HEK293T (cell line): ENCODE data around the gene PIEZO1.

ENCODE experiments used
- CTCF ChIA-PET: fragments of 350-600 bp; formaldehyde crosslinking; extraction: SDS; loops from one replicate; lab custom pipeline; 2021; ENCODE audit warnings: antibody characterized with exemption, inconsistent platforms; lab: Yijun Ruan, JAX
- POLR2A ChIA-PET: fragments of 350-600 bp; formaldehyde crosslinking; extraction: SDS; loops from one replicate; lab custom pipeline; 2020; ENCODE audit warnings: antibody characterized with exemption, inconsistent platforms; lab: Yijun Ruan, JAX
- DNase-seq: peaks from one replicate; pipeline ENCODE4 v3.0.0; 2012; ENCODE audit warnings: mixed read lengths; ENCODE audit errors: extremely low spot score
- ARNT ChIP-seq: fragments of 450-650 bp; IDR thresholded peaks from 2 replicates; pipeline ENCODE4 v1.6.1; 2017; ENCODE audit warnings: mild to moderate bottlenecking
- BHLHE40 ChIP-seq: fragments of 450-650 bp; IDR thresholded peaks from 2 replicates; pipeline ENCODE4 v1.6.1; 2016; ENCODE audit warnings: mild to moderate bottlenecking, moderate library complexity, borderline replicate concordance
- CTBP1 ChIP-seq: fragments of 450-650 bp; IDR thresholded peaks from 2 replicates; pipeline ENCODE4 v1.6.1; 2016; ENCODE audit warnings: borderline replicate concordance
- ELF4 ChIP-seq: fragments of 450-650 bp; IDR thresholded peaks from 2 replicates; pipeline ENCODE4 v1.6.1; 2017; ENCODE audit warnings: antibody characterized with exemption
- FOXA1 ChIP-seq: fragments of 450-650 bp; IDR thresholded peaks from 2 replicates; pipeline ENCODE4 v1.6.1; 2016; ENCODE audit warnings: mild to moderate bottlenecking
- FOXK2 ChIP-seq: fragments of 450-650 bp; IDR thresholded peaks from 2 replicates; pipeline ENCODE4 v1.6.1; 2016; ENCODE audit warnings: mild to moderate bottlenecking
- FOXM1 ChIP-seq: fragments of 450-650 bp; IDR thresholded peaks from 2 replicates; pipeline ENCODE4 v1.6.1; 2017; ENCODE audit warnings: mild to moderate bottlenecking, borderline replicate concordance
- HDGF ChIP-seq: fragments of 450-650 bp; IDR thresholded peaks from 2 replicates; pipeline ENCODE4 v1.6.1; 2017; ENCODE audit warnings: antibody characterized with exemption, borderline replicate concordance
- L3MBTL2 ChIP-seq: fragments of 450-650 bp; conservative IDR thresholded peaks from 2 replicates; pipeline ENCODE4 v1.6.1; 2016; ENCODE audit warnings: mild to moderate bottlenecking
- LEF1 ChIP-seq: fragments of 450-650 bp; IDR thresholded peaks from 2 replicates; pipeline ENCODE4 v1.6.1; 2017; ENCODE audit warnings: mild to moderate bottlenecking, borderline replicate concordance
- NFRKB ChIP-seq: fragments of 450-650 bp; IDR thresholded peaks from 2 replicates; pipeline ENCODE4 v1.6.1; 2016; ENCODE audit warnings: mild to moderate bottlenecking, moderate library complexity
- SP1 ChIP-seq: fragments of 450-650 bp; IDR thresholded peaks from 2 replicates; pipeline ENCODE4 v1.6.1; 2017
- SUZ12 ChIP-seq: fragments of 450-650 bp; IDR thresholded peaks from 2 replicates; pipeline ENCODE4 v1.6.1; 2016; ENCODE audit warnings: mild to moderate bottlenecking
- TARDBP ChIP-seq: fragments of 450-650 bp; IDR thresholded peaks from 2 replicates; pipeline ENCODE4 v1.6.1; 2016
- ZNF384 ChIP-seq: fragments of 450-650 bp; IDR thresholded peaks from 2 replicates; pipeline ENCODE4 v1.6.1; 2016
- TF ChIP-seq, protein P1 (sequence below): fragments of 450-650 bp; IDR thresholded peaks from 2 replicates; pipeline ENCODE4 v1.6.1; 2016

PIEZO1 gene

DNA sequence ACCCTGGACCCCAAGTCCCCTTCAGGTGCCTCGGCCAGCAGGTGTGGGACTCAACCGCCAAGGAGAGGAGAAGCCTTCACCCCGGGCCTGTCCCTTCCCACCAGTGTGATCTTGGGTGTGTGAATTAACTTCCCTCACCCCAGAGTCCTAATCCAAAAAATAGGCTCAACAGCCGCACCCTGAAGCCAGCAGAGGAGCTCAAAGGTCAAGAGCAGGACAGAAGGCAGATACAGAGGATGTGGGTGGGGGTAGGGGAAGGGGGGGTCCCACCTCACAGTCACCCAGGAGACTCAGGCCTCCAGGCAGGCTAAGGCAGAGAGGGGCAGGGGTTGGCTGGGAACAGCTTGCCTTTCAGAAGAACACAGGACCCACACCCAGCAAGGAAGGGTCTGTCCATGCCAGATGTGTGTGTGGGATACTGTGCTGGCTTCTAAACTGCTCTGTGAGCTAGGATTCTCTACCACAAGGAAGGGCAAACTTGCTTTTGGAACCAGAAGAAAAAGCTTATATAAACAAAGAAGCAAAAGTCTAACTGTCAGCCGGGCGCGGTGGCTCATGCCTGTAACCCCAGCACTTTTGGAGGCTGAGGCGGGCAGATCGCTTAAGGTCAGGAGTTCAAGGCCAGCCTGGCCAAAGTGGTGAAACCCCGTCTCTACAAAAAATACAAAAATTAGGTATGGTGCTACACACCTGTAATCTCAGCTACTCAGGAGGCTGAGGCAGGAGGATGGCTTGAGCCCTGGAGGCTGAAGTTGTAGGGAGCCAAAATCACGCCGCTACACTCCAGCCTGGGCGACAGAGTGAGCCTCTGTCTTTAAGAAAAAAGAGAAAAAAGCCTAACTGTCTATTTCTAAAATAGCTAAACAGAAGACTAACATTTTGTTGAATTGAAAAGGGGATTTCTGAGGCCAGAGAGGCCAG, 4.6 kb downstream of the PIEZO1 start:
- TF ChIP-seq ZNF384 (no peak), FOXA1 (no peak), HDGF (no peak), L3MBTL2 (no peak), FOXM1 (no peak), NFRKB (no peak), SP1 (no peak), BHLHE40 (no peak), ELF4 (no peak), TARDBP (no peak), CTBP1 (no peak), ARNT (no peak), LEF1 (no peak), SUZ12 (no peak)
- TF ChIP-seq, protein P1, sequence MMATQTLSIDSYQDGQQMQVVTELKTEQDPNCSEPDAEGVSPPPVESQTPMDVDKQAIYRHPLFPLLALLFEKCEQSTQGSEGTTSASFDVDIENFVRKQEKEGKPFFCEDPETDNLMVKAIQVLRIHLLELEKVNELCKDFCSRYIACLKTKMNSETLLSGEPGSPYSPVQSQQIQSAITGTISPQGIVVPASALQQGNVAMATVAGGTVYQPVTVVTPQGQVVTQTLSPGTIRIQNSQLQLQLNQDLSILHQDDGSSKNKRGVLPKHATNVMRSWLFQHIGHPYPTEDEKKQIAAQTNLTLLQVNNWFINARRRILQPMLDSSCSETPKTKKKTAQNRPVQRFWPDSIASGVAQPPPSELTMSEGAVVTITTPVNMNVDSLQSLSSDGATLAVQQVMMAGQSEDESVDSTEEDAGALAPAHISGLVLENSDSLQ, result no peak
- ChIA-PET POLR2A (interaction anchor here (0.7 to 4.5 kb wide), 7 partner anchors 8 to 29 kb away, joined by 3 to 30 read pairs (median 4); no protein-coding TSS in a partner anchor), CTCF (interaction anchor here (1.4 kb wide), 1 partner anchor 37 kb away, joined by 4 read pairs; no protein-coding TSS in a partner anchor)
- no peak for DNase-seq

DNA sequence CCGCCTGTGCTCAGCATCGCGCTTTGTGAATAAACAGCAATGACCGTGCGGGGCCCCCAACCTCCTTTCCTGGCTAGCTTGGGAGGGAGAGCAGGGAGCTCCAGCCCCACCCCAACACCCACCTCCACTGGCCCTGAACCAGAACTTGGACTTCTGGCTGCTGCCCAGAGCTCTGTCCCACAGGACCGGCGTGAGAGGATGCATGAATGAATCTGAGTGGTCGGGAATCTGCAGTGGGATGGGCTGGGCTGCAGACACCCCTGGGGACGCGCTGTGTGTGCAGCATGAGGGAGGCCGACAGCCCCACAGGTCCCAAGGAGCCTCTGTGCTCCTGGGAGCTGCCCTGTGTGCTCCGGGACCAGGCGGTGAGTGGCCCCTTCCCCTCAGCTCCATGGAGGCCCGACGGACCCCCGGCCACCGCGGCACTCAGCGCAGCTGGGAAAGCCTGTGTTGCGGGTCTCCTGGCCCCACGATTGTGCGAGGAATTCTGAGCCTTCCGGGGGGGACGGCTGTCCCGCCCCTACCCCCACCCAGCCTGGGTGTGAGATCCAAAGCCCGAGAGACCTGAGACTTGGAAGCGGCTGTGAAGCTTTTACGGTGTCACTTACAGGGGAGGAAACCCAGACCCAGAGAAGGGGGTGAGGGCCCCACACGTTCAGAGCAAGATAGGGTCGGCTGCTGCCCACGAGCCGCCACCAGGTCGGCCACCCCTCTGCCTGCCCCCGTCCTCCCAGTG, 5.4 kb downstream of the PIEZO1 start:
- POLR2A ChIA-PET, result interaction anchor here (0.7 to 2.9 kb wide), 4 partner anchors 13 to 29 kb away, joined by 3 to 22 read pairs (median 4); no protein-coding TSS in a partner anchor
- CTCF ChIA-PET, result interaction anchor here (1.4 kb wide), 1 partner anchor 36 kb away, joined by 4 read pairs; no protein-coding TSS in a partner anchor
- DNase-seq, result no peak
- TF ChIP-seq NFRKB, result no peak
- TF ChIP-seq BHLHE40, result no peak
- TF ChIP-seq, protein P1, result no peak
- TF ChIP-seq ELF4, result no peak
- no peak for TF ChIP-seq LEF1
- no peak for TF ChIP-seq TARDBP
- no peak for TF ChIP-seq FOXM1
- TF ChIP-seq FOXA1, result no peak
- no peak for TF ChIP-seq CTBP1
- TF ChIP-seq SUZ12, result no peak
- no peak for TF ChIP-seq SP1
- TF ChIP-seq FOXK2, result no peak

DNA sequence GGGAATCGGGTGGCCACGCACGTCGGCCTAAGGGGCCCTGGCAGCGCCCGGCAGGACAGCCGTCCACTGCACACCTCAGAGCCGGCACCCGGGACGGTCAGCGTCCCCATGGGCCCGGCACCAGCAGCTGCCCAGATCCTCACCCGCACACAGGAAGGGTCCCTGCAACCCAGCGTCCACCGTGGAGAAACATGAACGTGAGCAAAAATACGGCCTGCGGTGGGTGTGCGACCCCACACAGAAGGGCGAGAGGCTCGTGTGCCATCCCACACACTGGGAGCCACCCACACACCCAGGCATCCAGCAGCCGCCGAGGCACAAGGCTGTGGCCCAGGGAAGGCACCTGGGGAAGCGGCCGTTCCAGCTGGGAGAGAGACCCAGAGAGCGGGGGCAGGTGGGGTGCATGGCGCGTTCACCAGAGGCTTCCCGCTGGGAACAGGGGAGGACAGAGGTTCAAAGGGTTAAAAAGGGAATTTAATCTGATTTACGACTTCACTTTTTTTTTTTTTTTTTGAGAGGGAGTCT, 6.4 kb downstream of the PIEZO1 start:
- DNase-seq, result no peak
- CTCF ChIA-PET, result no interaction called here
- POLR2A ChIA-PET, result interaction anchor here (1.4 kb wide), 1 partner anchor 21 kb away, joined by 5 read pairs; no protein-coding TSS in a partner anchor
- TF ChIP-seq ZNF384 (peak; percentile 80), ELF4 (no peak)

DNA sequence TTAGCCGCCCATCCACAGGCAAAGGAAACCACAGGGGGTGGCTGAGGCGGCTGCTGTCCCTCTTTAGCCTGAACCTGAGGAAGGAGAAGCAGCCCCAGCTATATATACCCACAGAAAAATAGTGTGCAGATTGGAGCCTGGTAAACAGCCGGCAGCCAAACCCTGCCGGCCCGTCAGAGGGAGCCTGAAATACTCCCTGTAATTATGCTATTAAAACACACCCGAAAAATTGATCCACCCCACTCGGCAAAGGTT, 6.8 kb downstream of the PIEZO1 start:
- ChIA-PET POLR2A (interaction anchor here (1.4 kb wide), 1 partner anchor 21 kb away, joined by 5 read pairs; no protein-coding TSS in a partner anchor), CTCF (no interaction called here)
- TF ChIP-seq FOXM1, result no peak
- no peak for TF ChIP-seq SUZ12
- TF ChIP-seq LEF1, result no peak
- TF ChIP-seq NFRKB, result no peak
- no peak for TF ChIP-seq BHLHE40
- TF ChIP-seq FOXA1, result no peak
- TF ChIP-seq ELF4, result no peak
- TF ChIP-seq ARNT, result no peak
- no peak for TF ChIP-seq CTBP1
- TF ChIP-seq, protein P1, result no peak
- no peak for TF ChIP-seq TARDBP
- no peak for TF ChIP-seq SP1
- no peak for TF ChIP-seq L3MBTL2
- no peak for TF ChIP-seq ZNF384
- no peak for TF ChIP-seq HDGF
- no peak for TF ChIP-seq FOXK2
- no peak for DNase-seq

DNA sequence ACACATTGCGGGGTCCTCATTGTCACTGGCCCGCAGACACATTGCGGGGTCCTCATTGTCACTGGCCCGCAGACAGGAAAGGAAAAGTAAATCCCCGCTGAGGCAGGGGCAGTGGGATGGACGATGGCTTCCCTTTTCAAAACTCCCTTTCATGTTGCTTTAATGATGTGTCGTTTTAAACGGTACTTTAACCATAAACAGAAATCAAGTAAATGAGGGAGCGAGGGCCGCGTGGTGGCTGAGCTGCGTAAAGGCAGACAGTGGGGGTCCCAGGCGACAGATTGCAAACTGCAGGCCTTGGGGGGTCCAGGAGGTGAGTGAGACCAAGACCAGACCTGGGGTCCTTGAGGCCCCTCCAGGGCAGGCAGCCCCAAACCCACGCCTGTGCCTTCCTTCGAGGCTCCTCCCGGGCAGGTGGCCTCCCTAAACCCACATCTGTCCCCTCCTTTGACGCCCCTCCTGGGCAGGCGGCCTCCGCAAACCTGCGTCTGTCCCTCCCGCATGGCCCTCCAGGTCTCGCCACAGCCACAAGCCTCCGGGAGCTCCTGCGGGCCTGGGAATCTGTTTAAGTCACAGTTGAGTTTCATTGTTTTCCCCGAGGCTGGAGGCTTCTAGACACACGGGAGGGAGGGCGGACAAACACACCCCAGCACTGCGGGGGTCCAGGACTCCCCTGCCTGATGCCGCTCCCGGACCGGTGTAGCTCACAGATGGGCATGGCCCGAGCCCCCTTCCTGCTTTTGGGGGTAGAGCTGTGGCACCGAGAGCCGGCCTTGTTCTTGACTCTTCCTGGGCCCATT, 7.3 kb downstream of the PIEZO1 start:
- ChIA-PET CTCF (interaction anchor here (0.7 kb wide), 1 partner anchor 34 kb away, joined by 4 read pairs; no protein-coding TSS in a partner anchor), POLR2A (interaction anchor here (0.6 to 1.4 kb wide), 2 partner anchors 21 to 115 kb away, joined by 3 to 5 read pairs; partner anchors contain the start of gene MVD)
- no peak for DNase-seq
- TF ChIP-seq FOXK2 (no peak), TARDBP (no peak), NFRKB (no peak), HDGF (no peak), FOXA1 (no peak), L3MBTL2 (peak; percentile 68), ZNF384 (no peak)
